GM23338 (cell line): Measurements from ENCODE around the gene OR52W1. TPM values are rescaled to one million over a fixed set of nuclear protein-coding genes. Genes with fewer than 3 reads are reported as not detected.

ENCODE experiments used
- ATAC-seq: fragments of 200-7000 bp; cut with Tn5 transposase; 3 replicates; pipeline ENCODE4 v1.9.1; 2020
- DNase-seq: peaks from one replicate; pipeline ENCODE4 v3.0.0-alpha.2; 2015; ENCODE audit warnings: low spot score
- H2AFZ ChIP-seq: fragments of 200-600 bp; sonication (generic); 2 replicates; pipeline ENCODE4 v1.8.0; 2016; ENCODE audit warnings: antibody characterized with exemption, mild to moderate bottlenecking, moderate library complexity
- H3F3A ChIP-seq: fragments of 200-600 bp; sonication (generic); replicated peaks from 2 replicates; pipeline ENCODE4 v1.8.0; 2017; ENCODE audit warnings: antibody characterized with exemption, mixed run types, low read depth
- H3K27ac ChIP-seq: fragments of 200-600 bp; sonication (generic); 2 replicates; pipeline ENCODE4 v1.6.1; 2016; ENCODE audit warnings: low read depth
- H3K27me3 ChIP-seq: fragments of 200-600 bp; sonication (generic); 2 replicates; pipeline ENCODE4 v1.8.0; 2016; ENCODE audit warnings: mild to moderate bottlenecking, mixed run types, moderate library complexity; ENCODE audit not compliant: insufficient read depth
- H3K36me3 ChIP-seq: fragments of 200-600 bp; sonication (generic); 2 replicates; pipeline ENCODE4 v1.8.0; 2016; ENCODE audit warnings: mild to moderate bottlenecking; ENCODE audit not compliant: insufficient read depth
- H3K4me1 ChIP-seq: fragments of 200-600 bp; sonication (generic); 2 replicates; pipeline ENCODE4 v1.8.0; 2016; ENCODE audit warnings: mild to moderate bottlenecking, moderate library complexity; ENCODE audit not compliant: insufficient read depth
- H3K4me2 ChIP-seq: fragments of 200-600 bp; sonication (generic); 2 replicates; pipeline ENCODE4 v1.7.1; 2017; ENCODE audit warnings: mixed run types
- H3K4me3 ChIP-seq: fragments of 200-600 bp; sonication (generic); 2 replicates; pipeline ENCODE4 v1.6.1; 2016; ENCODE audit warnings: mixed run types
- H3K79me2 ChIP-seq: fragments of 200-600 bp; sonication (generic); replicated peaks from 2 replicates; pipeline ENCODE4 v1.8.0; 2017; ENCODE audit warnings: mild to moderate bottlenecking; ENCODE audit not compliant: insufficient read depth
- H3K9me2 ChIP-seq: fragments of 200-600 bp; sonication (generic); 2 replicates; pipeline ENCODE4 v1.8.0; 2017; ENCODE audit not compliant: insufficient read depth
- H4K20me1 ChIP-seq: fragments of 200-600 bp; sonication (generic); replicated peaks from 2 replicates; pipeline ENCODE4 v1.8.0; 2017; ENCODE audit warnings: mild to moderate bottlenecking; ENCODE audit not compliant: insufficient read depth
- H3K27ac Mint-ChIP-seq: 2 replicates; pipeline ENCODE4 v1.8.0; 2020; ENCODE audit warnings: inconsistent platforms, mild to moderate bottlenecking, moderate library complexity, mixed read lengths
- H3K27me3 Mint-ChIP-seq: 3 replicates; pipeline ENCODE4 v1.8.0; 2022; ENCODE audit warnings: low read depth, mild to moderate bottlenecking, moderate library complexity, mixed read lengths, inconsistent platforms; ENCODE audit not compliant: insufficient read depth, poor library complexity
- H3K36me3 Mint-ChIP-seq: 3 replicates; pipeline ENCODE4 v1.8.0; 2021; ENCODE audit warnings: low read depth, mild to moderate bottlenecking, inconsistent platforms, moderate library complexity, mixed read lengths
- H3K4me1 Mint-ChIP-seq: 3 replicates; pipeline ENCODE4 v1.8.0; 2020; ENCODE audit warnings: mild to moderate bottlenecking, inconsistent platforms, mixed read lengths
- H3K4me3 Mint-ChIP-seq: 3 replicates; pipeline ENCODE4 v1.8.0; 2021; ENCODE audit warnings: moderate library complexity, mild to moderate bottlenecking, inconsistent platforms, mixed read lengths
- H3K9me3 Mint-ChIP-seq: 3 replicates; pipeline ENCODE4 v1.8.0; 2020; ENCODE audit warnings: moderate library complexity, mild to moderate bottlenecking, inconsistent platforms, mixed read lengths
- CREB1 ChIP-seq: fragments of 250-450 bp; sonication (Bioruptor Pico); IDR thresholded peaks from 2 replicates; pipeline ENCODE4 v1.5.0; 2020; ENCODE audit warnings: low read depth, mild to moderate bottlenecking, moderate library complexity
- EZH2 ChIP-seq: fragments of 200-600 bp; sonication (generic); IDR thresholded peaks from one replicate; pipeline ENCODE4 v1.8.0; 2017; ENCODE audit warnings: antibody characterized with exemption, mild to moderate bottlenecking, low read depth; ENCODE audit not compliant: unreplicated experiment
- EZH2phosphoT487 ChIP-seq: fragments of 200-600 bp; sonication (generic); IDR thresholded peaks from one replicate; pipeline ENCODE4 v1.8.1; 2018; ENCODE audit warnings: antibody characterized with exemption; ENCODE audit not compliant: unreplicated experiment
- JUNB ChIP-seq: IDR thresholded peaks from one replicate; pipeline ENCODE4 v1.6.1; 2016; ENCODE audit warnings: antibody characterized with exemption; ENCODE audit not compliant: unreplicated experiment
- NANOG ChIP-seq: IDR thresholded peaks from 2 replicates; pipeline ENCODE4 v1.6.1; 2016; ENCODE audit warnings: antibody characterized with exemption, borderline replicate concordance
- POLR2AphosphoS5 ChIP-seq: IDR thresholded peaks from 2 replicates; pipeline ENCODE4 v1.6.1; 2016; ENCODE audit warnings: antibody characterized with exemption, low read depth
- STAT1 ChIP-seq: IDR thresholded peaks from one replicate; pipeline ENCODE4 v1.6.1; 2016; ENCODE audit warnings: antibody characterized with exemption; ENCODE audit not compliant: unreplicated experiment
- ZNF114 ChIP-seq: fragments of 250-450 bp; sonication (Bioruptor Pico); IDR thresholded peaks from 2 replicates; pipeline ENCODE4 v1.5.0; 2020; ENCODE audit warnings: mild to moderate bottlenecking, moderate library complexity
- ZNF331 ChIP-seq: fragments of 250-450 bp; sonication (Bioruptor Pico); IDR thresholded peaks from 2 replicates; pipeline ENCODE4 v1.5.0; 2020; ENCODE audit warnings: low read depth, mild to moderate bottlenecking, moderate library complexity
- polyA plus RNA-seq: library from polyadenylated mRNA; unstranded; fragments of >200 nt; fragmentation: Nextera tagmentation; extraction: Ambion mirVana; gene quantifications from 2 replicates; pipeline ENCODE4 v1.2.1, GENCODE V29; 2016
- total RNA-seq: library from RNA; depleted of rRNA; stranded (reverse); fragments of >200 nt; shearing (Covaris generic); gene quantifications from 2 replicates; pipeline ENCODE4 v1.2.3, GENCODE V29; 2014
- TF ChIP-seq, protein P1 (sequence below): IDR thresholded peaks from one replicate; pipeline ENCODE4 v1.6.1; 2018; ENCODE audit warnings: antibody characterized with exemption; ENCODE audit not compliant: unreplicated experiment
- TF ChIP-seq, protein P2 (sequence below): IDR thresholded peaks from 2 replicates; pipeline ENCODE4 v1.6.1; 2016; ENCODE audit warnings: antibody characterized with exemption
- TF ChIP-seq, protein P3 (sequence below), 2 experiments: fragments of 200-600 bp in 1 of 2; sonication (generic) in 1 of 2; conservative IDR thresholded peaks; 2 replicates each; pipeline versions ENCODE4 v1.5.1 to v1.6.1; 2016 to 2017; ENCODE audit warnings: antibody characterized with exemption in 2 of 2, low read depth in 2 of 2, mild to moderate bottlenecking in 2 of 2, moderate library complexity in 1 of 2
- TF ChIP-seq, protein P4 (sequence below): fragments of 250-450 bp; sonication (Bioruptor Pico); IDR thresholded peaks from 2 replicates; pipeline ENCODE4 v1.5.0; 2020; ENCODE audit warnings: mild to moderate bottlenecking, moderate library complexity

Gene OR52W1
- total and polyA plus RNA-seq, 2 experiments from 2014 or later = not detected

DNA sequence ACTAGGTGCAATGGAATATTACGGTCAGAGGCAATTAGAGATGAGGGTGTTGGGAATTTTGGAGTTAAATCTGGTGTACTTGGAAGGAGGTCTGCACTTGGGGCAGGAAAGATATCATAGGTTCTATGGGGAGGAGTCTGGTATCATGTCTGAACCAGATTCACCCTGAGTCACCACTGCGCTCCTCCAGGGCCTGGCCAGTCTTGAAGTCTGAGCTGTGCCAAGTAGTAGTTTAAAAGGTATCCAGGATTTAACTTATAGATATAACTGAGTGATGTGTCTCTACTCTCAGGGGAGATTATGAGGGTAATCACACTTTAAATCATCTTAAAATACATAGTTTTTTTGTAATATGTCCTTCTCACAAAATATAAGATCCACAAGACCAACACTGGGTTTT lies 46.5 kb downstream of the OR52W1 start:
- TF ChIP-seq EZH2phosphoT487 = no peak
- no peak for TF ChIP-seq STAT1
- TF ChIP-seq, protein P1, sequence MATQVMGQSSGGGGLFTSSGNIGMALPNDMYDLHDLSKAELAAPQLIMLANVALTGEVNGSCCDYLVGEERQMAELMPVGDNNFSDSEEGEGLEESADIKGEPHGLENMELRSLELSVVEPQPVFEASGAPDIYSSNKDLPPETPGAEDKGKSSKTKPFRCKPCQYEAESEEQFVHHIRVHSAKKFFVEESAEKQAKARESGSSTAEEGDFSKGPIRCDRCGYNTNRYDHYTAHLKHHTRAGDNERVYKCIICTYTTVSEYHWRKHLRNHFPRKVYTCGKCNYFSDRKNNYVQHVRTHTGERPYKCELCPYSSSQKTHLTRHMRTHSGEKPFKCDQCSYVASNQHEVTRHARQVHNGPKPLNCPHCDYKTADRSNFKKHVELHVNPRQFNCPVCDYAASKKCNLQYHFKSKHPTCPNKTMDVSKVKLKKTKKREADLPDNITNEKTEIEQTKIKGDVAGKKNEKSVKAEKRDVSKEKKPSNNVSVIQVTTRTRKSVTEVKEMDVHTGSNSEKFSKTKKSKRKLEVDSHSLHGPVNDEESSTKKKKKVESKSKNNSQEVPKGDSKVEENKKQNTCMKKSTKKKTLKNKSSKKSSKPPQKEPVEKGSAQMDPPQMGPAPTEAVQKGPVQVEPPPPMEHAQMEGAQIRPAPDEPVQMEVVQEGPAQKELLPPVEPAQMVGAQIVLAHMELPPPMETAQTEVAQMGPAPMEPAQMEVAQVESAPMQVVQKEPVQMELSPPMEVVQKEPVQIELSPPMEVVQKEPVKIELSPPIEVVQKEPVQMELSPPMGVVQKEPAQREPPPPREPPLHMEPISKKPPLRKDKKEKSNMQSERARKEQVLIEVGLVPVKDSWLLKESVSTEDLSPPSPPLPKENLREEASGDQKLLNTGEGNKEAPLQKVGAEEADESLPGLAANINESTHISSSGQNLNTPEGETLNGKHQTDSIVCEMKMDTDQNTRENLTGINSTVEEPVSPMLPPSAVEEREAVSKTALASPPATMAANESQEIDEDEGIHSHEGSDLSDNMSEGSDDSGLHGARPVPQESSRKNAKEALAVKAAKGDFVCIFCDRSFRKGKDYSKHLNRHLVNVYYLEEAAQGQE = no peak
- no peak for TF ChIP-seq POLR2AphosphoS5
- no peak for TF ChIP-seq EZH2
- TF ChIP-seq CREB1 = no peak
- TF ChIP-seq ZNF331 (CRISPR knock-in tag) = no peak
- TF ChIP-seq, protein P2, sequence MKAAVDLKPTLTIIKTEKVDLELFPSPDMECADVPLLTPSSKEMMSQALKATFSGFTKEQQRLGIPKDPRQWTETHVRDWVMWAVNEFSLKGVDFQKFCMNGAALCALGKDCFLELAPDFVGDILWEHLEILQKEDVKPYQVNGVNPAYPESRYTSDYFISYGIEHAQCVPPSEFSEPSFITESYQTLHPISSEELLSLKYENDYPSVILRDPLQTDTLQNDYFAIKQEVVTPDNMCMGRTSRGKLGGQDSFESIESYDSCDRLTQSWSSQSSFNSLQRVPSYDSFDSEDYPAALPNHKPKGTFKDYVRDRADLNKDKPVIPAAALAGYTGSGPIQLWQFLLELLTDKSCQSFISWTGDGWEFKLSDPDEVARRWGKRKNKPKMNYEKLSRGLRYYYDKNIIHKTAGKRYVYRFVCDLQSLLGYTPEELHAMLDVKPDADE = no peak
- no peak for TF ChIP-seq NANOG
- no peak for TF ChIP-seq ZNF114 (CRISPR knock-in tag)
- no peak for TF ChIP-seq JUNB
- TF ChIP-seq, protein P3, sequence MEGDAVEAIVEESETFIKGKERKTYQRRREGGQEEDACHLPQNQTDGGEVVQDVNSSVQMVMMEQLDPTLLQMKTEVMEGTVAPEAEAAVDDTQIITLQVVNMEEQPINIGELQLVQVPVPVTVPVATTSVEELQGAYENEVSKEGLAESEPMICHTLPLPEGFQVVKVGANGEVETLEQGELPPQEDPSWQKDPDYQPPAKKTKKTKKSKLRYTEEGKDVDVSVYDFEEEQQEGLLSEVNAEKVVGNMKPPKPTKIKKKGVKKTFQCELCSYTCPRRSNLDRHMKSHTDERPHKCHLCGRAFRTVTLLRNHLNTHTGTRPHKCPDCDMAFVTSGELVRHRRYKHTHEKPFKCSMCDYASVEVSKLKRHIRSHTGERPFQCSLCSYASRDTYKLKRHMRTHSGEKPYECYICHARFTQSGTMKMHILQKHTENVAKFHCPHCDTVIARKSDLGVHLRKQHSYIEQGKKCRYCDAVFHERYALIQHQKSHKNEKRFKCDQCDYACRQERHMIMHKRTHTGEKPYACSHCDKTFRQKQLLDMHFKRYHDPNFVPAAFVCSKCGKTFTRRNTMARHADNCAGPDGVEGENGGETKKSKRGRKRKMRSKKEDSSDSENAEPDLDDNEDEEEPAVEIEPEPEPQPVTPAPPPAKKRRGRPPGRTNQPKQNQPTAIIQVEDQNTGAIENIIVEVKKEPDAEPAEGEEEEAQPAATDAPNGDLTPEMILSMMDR (conservative IDR thresholded peaks at IDR 0.05; ENCODE audit: low read depth in 2 of 2) = no peak
- TF ChIP-seq, protein P4, sequence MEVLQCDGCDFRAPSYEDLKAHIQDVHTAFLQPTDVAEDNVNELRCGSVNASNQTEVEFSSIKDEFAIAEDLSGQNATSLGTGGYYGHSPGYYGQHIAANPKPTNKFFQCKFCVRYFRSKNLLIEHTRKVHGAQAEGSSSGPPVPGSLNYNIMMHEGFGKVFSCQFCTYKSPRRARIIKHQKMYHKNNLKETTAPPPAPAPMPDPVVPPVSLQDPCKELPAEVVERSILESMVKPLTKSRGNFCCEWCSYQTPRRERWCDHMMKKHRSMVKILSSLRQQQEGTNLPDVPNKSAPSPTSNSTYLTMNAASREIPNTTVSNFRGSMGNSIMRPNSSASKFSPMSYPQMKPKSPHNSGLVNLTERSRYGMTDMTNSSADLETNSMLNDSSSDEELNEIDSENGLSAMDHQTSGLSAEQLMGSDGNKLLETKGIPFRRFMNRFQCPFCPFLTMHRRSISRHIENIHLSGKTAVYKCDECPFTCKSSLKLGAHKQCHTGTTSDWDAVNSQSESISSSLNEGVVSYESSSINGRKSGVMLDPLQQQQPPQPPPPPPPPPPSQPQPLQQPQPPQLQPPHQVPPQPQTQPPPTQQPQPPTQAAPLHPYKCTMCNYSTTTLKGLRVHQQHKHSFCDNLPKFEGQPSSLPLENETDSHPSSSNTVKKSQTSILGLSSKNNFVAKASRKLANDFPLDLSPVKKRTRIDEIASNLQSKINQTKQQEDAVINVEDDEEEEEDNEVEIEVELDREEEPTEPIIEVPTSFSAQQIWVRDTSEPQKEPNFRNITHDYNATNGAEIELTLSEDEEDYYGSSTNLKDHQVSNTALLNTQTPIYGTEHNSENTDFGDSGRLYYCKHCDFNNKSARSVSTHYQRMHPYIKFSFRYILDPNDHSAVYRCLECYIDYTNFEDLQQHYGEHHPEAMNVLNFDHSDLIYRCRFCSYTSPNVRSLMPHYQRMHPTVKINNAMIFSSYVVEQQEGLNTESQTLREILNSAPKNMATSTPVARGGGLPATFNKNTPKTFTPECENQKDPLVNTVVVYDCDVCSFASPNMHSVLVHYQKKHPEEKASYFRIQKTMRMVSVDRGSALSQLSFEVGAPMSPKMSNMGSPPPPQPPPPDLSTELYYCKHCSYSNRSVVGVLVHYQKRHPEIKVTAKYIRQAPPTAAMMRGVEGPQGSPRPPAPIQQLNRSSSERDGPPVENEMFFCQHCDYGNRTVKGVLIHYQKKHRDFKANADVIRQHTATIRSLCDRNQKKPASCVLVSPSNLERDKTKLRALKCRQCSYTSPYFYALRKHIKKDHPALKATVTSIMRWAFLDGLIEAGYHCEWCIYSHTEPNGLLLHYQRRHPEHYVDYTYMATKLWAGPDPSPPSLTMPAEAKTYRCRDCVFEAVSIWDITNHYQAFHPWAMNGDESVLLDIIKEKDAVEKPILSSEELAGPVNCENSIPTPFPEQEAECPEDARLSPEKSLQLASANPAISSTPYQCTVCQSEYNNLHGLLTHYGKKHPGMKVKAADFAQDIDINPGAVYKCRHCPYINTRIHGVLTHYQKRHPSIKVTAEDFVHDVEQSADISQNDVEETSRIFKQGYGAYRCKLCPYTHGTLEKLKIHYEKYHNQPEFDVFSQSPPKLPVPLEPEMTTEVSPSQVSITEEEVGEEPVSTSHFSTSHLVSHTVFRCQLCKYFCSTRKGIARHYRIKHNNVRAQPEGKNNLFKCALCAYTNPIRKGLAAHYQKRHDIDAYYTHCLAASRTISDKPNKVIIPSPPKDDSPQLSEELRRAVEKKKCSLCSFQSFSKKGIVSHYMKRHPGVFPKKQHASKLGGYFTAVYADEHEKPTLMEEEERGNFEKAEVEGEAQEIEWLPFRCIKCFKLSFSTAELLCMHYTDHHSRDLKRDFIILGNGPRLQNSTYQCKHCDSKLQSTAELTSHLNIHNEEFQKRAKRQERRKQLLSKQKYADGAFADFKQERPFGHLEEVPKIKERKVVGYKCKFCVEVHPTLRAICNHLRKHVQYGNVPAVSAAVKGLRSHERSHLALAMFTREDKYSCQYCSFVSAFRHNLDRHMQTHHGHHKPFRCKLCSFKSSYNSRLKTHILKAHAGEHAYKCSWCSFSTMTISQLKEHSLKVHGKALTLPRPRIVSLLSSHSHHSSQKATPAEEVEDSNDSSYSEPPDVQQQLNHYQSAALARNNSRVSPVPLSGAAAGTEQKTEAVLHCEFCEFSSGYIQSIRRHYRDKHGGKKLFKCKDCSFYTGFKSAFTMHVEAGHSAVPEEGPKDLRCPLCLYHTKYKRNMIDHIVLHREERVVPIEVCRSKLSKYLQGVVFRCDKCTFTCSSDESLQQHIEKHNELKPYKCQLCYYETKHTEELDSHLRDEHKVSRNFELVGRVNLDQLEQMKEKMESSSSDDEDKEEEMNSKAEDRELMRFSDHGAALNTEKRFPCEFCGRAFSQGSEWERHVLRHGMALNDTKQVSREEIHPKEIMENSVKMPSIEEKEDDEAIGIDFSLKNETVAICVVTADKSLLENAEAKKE = no peak
- H3K79me2 ChIP-seq = no peaks in the 10 kb centered on the region
- H3K4me2 ChIP-seq = no peak overlapping the region
- ATAC-seq = no peak
- no peak overlapping the region for H3K27ac Mint-ChIP-seq
- no peaks in the 10 kb centered on the region for H3K9me2 ChIP-seq
- no peak overlapping the region for H3K27ac ChIP-seq
- H3K4me3 Mint-ChIP-seq = no peak overlapping the region
- no peaks in the 10 kb centered on the region for H3F3A ChIP-seq
- no peak overlapping the region for H2AFZ ChIP-seq
- no peaks in the 10 kb centered on the region for H3K4me1 ChIP-seq
- H3K27me3 Mint-ChIP-seq = peaks cover 1% of the 10 kb centered on the region
- no peaks in the 10 kb centered on the region for H3K27me3 ChIP-seq
- no peaks in the 10 kb centered on the region for H3K9me3 Mint-ChIP-seq
- H3K36me3 ChIP-seq = no peaks in the 10 kb centered on the region
- H3K4me1 Mint-ChIP-seq = peaks cover 11% of the 10 kb centered on the region
- H3K4me3 ChIP-seq = no peak overlapping the region
- H4K20me1 ChIP-seq = no peaks in the 10 kb centered on the region
- H3K36me3 Mint-ChIP-seq = no peaks in the 10 kb centered on the region
- DNase-seq = no peak
